Stimulated activated CD8-positive, alpha-beta memory T cell treated with anti-CD3 and anti-CD28 coated beads, Interleukin-15, amount 100 ng/mL, for 4 hours (primary cell): ENCODE measurements around the gene CKMT2.

Experiments
- DNase-seq, 2 donors: peaks; one replicate each; pipeline ENCODE4 v3.0.0-alpha.2; 2020; ENCODE audit warnings: low read depth in 2 of 2

Gene CKMT2

DNA sequence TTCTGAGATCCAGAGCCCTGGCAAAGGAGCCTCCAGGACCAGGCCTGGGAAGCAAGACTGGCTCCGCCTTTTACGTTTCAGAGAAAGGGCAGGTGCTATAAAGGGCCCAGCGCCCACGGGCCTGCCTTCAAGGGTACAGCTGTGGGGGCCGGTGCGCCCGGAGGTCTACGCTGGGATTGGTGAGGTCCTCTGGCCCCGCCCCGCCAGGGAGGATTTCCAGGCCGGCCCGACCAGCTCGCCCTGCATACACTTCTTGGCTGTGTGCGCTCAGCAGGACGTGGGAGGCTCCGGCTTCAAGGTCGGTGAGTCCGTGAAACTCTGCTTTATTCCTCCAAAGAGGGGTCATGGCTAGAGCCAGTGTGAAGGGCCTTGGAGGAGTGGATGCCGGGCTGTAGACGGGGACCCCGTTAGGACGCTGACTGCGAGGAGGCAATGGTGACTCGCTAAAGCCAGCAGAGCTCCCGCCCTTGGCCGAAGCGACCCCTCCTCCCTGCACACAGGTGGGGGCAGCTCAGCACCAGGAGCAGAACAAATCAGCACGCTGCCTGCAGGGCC lies at the start of gene CKMT2:
Gene CKMT2, plus strand, starts transcription at position 243 of the 555 bp plus-strand sequence. CDS start 17,811 bp downstream, outside the sequence.
- no peak for DNase-seq

DNA sequence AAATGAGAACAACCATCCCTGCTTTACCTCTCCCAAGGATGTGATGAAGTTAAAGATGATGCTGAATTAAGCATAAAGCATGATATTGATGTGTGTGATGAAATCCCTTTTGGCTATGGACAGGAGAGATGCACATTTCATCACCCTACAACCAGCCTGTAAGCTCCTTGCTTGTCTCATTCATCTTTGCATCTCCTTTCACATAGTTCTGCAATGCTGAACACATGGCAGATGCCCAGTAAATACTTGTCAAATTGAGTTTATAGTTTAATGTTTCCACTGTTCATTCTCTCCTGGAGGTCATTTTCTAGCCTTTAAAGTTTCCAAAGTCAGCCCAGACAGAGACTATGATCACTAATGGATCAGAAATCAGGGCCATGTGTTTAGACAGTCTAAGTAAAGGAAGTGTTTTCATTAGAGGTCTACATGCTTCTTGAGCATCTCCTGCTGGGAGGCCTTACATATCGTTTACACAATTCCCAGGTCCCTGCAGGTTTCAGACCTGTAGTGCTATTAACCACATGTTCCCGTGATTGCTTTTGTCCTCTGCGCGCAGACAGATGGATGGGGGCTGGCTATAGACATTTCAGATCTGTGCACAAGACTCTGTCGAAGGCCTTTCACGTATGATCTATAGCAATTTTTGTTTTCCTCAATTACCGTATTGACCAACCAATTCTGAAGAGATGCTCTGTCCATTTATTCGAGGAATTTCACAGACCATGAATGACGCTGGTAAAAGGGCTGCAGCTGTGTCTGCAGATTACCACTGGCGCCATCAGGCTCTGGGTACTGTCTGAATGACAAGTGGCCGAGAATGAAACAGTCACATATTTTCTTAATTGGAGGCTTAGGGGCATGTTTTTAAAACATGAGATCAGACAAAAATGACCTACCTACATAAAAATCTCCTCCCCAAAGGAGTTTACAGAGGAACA lies 49.0 kb upstream of the CKMT2 start:
- no peak for DNase-seq

DNA sequence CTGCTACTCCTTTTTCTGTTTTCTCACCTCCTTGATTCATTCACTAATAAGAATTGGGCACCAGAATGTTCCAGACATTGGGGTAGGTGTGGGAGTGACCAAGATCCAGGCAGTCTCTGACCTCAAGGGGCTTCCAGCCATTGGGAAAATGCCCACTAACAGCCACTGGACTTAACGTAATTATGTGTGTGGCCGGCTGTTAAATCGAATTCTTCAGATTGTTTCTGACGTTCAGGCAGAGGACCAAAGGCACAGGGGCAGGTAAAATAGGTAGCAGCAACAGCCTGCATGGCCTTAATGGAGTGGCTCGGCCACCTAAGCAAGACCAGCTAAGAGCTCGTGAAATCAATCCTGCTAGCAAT lies 48.4 kb upstream of the CKMT2 start:
- DNase-seq = no peak

DNA sequence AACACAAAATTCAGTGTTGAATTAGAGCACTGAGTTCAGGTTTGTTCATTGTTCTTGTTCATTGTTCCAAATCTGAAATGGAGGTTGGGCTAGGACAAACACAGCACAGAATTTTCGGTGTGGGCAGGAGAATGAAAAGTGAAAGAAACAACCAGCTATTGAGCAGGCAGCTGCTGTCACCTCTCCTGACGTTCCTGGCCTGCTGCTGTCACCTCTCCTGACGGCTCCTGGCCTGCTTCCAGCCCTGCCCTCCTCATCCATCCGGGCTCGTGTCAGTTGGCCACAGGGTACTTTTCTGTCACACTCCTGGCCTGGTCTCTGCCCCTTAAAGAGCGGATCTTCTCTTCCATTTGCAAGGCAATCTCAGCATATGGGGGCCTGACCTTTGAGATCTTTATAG lies 45.2 kb upstream of the CKMT2 start:
- no peak for DNase-seq

DNA sequence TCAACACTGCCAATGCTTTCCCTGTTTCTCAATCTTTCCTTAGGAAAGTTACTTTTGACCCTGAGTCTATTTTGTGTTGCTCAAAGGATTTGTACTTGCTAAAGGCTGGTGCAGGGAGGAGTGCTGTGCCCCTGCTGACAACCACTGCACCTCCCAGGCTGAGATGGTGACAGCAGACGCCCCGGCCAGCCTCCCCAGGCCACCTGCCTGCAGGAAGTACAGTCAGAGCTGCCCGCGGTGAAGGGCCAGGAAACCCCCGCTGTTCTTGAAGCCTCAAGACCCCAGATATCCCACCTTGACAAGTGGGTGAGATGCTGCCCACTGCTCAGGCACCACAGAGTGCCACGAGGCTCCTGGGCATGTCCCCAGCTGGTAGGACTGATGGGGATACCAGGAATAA lies 44.2 kb upstream of the CKMT2 start:
- no peak for DNase-seq

DNA sequence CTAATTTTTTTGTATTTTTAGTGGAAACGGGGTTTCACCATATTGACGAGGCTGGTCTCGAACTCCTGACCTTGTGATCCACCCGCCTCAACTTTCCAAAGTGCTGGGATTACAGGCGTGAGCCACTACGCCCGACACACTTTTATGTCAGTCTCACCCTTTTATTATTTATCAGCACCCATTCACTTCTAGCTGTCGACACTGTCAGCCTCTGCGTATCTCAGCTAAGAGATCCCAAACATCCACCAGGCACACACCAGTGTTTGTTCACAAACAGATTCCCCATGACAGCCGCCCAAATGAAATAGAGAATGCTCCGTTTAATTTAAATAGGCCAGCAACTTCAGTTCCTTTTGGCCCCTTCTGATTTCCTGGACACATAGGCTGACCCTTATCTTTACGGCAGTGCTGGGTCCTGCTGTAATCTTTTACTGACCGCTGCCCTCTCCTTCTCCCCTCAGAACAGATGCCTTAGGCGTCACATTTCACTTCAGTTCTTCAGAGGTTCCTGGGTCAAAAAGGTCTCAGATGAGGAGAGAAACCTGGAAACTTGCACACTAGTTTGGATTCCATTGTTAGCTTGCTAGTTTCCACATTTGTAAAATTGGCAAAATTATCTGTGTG lies 43.1 kb upstream of the CKMT2 start:
- no peak for DNase-seq

DNA sequence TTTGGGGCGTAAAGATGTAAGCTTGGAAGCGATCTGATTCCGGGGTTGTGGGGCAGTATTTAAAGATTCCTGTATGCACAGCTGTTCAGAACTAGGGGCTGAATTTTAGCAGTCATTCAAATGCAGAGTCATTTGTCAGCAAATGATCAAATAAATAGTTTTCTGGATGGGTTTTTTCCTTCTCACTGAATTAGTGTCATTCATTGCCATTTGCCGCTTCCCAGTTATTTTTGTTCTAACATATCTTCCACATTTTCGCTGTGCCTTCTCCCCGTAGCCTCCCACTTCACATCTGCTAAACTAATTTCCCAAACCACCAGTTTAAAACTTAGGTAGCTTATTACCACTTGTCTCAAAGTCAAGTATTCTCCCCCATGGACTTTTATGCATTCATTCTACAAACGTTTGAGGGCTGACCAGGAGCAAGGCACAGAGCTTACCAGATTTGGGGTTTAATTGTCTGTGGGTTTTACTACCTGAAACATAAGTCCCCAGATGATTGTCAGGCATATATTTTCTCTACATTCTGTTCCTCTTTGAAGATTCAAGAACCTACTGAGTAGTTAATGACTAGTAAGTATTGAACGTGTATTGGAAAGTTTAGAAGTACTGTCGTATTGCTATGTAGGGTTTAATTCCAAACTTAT lies 41.3 kb upstream of the CKMT2 start:
- no peak for DNase-seq

DNA sequence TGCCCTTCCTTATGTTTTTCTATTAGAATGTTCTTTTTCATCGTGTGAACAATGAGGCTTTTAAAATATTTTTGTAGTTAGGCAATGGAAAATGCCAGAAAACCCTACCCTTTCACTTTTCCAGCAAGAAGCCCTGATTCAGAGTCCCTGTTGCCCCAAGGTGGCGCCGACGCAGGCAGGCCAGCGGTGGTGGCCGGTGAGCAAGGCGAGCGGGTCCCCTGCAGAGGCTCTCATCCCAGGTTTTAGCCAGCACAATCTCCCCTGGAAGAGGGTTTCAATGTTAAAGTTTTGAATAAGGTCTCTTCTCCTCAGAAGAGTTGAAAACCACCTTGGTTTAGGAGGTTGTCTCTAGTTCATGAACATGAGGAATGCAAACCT lies 40.8 kb upstream of the CKMT2 start:
- DNase-seq = no peak

DNA sequence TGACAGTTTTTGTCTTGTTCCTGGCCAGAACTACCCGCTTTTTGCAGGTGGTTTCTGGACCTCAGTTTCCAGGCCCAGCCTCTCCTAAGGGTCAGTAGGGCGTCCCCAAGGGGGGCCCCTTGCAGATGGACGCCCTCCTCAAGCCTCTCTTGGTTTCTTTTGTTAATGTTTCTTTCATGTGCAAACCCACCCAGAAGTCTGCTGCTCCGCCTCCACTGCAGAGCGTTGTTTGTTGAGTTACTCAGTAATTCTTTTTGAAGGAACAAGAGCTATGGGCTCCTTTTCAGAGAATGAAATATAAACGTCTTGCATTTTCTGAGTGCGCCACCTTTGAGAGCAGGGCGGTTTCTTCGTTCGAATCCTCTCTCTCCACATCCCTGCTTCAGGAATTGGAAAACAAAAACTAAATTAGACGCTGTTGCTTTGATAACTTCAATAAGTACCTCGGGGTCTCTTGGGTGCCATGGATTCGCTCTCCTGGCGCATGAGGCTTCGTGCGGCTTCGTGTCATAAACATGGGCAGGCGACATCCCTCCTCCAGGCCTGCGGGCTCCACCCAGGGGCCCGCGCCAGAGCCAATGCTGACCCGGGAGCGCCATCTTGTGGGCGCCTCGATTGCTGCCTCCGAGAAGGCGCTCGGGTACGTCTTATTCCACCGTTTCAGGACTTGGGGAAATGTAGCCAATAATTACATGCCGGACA lies 38.3 kb upstream of the CKMT2 start:
- DNase-seq = peak; percentile 46 to 53

DNA sequence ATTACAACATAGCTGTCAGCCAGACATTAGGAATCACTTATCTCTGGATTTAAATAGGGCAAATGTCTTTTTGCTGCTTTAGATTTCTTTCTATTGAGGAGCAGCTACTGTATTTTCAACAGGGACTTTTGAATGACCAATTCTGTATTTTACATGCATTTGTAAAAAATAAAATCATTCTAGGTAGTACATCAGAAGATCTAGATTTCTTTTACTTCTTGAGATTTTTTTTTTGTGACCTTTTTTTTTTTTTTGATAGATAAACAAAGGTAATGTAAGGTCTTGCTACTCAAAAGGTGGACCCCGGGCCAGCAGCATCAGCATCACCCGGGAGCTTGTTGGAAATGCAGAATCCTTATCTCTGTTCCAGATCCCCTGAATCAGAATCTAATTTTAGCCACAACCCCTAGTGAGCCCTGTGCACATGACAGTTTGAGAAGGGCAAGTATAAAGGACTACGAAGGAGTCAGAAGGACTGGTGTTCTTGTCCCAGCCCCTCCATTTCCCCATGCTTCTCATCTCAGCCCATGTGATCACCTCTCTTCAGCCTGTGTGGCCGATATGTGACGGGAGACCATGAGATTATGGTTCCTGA lies 37.7 kb upstream of the CKMT2 start:
- DNase-seq = no peak

DNA sequence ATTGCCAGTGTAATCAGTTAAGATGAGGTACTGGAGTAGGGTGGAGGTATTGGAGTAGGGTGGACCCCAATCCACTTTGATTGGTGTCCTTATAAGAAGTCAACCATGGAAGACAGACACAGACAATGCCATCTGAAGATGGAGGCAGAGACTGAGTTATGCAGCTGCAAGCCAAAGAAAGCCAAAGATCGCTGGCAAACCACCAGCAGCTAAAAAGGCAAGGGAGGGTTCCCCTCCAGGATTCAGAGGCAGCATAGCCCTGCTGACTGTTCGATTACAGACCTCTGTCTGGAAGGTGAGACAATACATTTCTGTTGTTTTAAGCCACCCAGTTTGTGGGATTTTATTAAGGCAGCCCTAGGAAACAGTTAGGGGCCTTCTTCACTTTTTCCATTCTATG lies 30.5 kb upstream of the CKMT2 start:
- DNase-seq = no peak

DNA sequence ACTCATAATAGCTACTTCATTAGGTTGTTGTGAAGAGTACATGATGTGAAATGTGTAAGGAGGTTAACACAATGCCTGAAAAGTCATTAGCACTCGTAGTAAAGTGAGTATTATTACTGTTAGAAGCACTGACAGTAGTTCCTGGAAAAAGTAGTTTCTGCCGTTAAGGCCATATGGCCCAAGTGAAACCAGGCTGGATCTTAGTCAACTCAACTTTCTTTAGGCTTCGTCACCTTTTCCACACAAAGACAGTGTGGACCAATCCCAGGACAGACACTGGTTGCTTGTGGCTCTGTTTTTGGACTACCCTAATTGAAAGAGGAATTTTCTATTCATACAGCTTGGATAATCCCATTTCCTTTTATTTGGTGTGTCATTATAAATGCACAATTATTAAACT lies 29.4 kb upstream of the CKMT2 start:
- DNase-seq = no peak

DNA sequence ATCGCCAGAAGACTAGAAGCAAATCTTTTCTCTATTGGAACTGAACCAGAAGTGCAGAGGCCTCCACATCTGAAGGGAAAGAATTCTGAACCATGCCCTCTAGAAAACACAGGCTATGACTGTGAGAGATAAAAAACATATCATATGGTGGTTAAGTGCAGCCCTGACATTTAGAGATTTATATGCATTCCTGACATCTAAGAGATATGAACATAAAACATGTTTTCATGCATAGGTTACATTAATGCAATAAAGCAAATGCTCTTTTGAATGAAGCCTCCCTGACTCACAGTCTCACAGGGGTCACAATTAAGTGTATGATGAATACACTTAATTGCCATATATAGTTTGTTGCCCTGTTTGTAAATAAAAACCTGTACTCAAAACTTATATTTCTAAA lies 28.9 kb upstream of the CKMT2 start:
- no peak for DNase-seq

DNA sequence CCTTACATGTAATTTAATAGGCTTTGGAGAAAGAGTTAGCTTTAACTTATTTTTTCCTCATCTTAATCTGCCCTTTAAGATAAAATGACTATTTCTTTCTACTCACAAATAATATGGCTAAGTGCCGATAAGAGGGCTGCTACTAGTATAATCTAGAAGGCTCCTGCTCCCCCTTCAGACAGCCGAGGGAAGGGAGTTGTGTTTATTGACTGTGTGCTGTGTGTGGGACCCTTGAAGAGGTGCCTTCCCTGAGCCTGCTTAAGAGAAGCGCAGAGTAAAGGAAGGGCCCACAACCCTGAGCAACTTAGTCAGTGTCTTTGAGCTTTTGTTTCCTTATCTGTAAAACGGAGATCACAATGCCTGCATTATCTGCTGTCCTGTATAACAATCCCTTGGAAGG lies 28.1 kb upstream of the CKMT2 start:
- DNase-seq = no peak

DNA sequence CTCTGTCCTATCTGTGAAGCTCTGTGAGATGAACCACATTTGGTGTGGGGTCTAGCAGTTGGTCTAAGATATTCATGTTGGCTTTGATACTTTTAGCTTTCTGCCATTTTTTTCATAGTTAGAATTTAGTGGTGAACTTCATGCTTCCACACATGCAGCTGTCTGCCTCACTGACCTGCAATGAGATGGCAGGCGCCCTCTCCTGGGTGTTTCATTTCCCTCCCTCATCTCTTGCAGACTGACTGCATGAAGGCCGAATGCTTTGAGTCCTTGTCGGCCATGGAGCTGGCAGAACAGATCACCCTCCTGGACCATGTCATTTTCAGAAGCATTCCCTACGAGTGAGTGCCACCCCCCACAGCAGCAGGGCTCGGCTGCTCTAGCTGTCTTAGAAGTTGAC lies 26.1 kb upstream of the CKMT2 start:
- DNase-seq = no peak

DNA sequence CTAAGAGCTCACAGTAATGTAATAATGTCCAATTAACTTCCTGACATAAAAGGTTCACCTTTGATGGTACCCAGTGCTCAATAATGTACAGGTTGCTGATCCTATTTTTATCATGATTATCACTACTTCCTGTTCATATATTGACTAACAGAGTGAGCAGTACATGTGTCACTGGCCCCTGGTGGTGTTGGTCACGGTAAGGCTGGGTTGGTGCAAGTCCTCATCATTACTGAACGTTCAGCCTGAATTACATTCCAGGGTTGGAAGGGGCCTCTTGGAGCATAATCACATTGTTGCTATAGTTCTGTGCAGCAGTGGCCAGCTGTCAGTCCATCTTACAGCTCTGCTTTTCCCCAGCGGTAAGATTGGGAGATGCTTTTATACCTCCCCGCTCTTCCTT lies 24.2 kb upstream of the CKMT2 start:
- no peak for DNase-seq

DNA sequence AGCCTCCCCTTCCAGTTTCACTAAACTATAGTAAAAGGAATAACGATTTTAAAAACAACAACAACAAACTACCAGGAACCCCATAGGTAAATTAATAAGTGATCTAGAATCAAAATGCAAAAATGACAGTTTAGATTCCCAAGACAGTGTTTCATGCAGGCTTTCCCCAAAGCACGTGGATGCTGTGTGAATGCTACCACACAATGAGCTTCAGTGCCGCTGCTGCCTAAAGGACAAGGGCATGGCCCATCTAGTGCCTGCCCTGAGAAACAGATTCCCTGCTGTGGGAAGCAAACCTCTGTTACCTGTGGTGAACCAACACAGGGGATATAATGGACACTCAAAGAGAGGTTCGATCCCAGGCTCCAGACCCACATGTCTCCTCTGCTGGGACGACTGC lies 23.7 kb upstream of the CKMT2 start:
- DNase-seq = no peak

DNA sequence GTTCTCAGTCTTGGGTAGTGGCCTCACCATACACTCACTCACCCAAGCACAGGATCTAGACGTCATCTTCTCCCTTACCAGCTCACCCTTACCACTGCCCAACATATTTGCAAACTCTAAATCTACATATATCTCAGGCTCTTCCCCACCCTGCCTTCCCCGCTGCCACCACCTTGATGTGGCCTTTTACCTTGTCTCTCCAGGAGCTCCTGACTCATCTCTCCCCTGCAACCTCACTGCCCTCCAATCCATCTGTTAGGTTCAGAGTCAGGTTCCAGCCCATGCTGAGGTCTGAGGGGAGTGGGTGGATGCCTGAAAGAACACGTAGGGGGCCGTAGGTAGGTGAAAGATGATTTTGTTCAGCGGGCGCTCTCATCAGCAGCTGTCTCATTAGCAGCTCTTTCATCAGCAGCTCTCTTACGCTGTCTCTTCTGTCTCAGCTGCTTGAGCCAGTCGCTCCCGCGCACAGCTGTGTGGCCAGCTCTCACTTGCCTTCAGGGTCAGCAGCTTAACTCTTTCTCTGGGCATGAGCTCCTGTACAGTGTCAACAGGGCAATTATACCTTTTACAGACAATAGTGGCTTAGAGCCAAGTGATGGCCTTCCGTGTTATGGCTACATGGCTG lies 23.1 kb upstream of the CKMT2 start:
- DNase-seq = no peak

DNA sequence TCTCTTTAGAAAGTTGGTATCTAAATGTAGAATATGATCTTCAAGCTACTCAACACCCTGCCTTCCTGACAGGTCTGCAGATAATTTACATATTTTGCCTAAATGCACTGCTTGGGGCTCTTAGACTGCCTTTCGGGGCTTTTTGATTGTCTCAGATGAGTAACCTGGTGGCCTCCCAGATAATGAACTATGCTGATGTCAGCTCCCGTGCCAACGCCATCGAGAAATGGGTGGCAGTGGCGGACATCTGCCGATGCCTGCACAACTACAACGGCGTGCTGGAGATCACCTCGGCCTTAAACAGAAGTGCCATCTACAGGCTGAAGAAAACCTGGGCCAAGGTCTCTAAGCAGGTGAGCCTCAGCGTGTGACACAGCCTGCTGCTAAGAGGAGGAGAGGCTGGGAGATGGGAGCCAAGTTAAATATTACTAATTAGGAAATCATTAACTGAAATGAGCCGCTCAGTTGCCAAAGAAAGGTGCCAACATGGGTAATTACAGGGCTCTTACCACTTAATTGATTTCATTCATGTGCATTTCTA lies 20.8 kb upstream of the CKMT2 start:
- DNase-seq = no peak

DNA sequence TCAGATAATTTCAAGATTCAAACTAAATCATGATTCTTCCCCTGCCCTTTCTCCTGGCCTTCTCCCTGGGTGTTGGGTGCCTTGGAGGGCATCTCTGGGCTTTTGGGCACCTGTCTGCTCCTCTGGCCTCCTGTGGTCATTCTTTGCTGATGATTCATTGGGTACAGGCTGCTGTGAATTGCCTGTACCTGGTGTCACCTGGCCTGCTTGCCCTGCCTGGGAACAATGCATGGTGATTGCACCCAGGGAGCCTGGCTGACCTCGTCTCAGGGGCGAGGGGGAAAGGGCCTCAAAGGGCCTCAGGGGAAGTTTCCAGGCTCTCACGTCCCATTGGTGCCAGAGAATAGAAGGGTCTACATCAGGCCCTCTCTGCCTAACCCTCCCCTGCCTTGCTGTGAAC lies 20.1 kb upstream of the CKMT2 start:
- no peak for DNase-seq

DNA sequence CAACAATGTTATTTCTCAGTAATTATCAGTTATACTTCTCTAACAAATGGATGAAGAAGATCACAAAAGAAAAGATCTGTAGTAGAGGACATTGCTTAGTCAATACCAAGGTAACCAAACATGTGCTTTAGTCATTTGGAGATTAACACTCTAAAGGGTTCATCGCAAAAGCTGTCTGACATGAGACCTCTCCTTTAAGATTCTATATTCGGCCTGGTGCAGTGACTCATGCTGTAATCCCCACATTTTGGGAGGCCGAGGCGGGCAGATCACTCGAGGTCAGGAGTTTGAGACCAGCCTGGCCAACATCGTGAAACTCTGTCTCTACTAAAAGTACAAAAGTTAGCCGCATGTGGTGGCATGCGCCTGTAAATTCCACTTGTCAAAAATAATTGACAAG lies 18.3 kb upstream of the CKMT2 start:
- no peak for DNase-seq
